GM18520 (cell line): Measurements from ENCODE around the gene CCSER1.
A peak's percentile ranks its signal among the peaks of the same experiment; 100 is the strongest.

Experiments
- ATAC-seq: cut with Tn5 transposase; IDR thresholded peaks from one replicate; pipeline ENCODE4 v1.9.1; 2021; ENCODE audit not compliant: unreplicated experiment

CCSER1 gene

DNA sequence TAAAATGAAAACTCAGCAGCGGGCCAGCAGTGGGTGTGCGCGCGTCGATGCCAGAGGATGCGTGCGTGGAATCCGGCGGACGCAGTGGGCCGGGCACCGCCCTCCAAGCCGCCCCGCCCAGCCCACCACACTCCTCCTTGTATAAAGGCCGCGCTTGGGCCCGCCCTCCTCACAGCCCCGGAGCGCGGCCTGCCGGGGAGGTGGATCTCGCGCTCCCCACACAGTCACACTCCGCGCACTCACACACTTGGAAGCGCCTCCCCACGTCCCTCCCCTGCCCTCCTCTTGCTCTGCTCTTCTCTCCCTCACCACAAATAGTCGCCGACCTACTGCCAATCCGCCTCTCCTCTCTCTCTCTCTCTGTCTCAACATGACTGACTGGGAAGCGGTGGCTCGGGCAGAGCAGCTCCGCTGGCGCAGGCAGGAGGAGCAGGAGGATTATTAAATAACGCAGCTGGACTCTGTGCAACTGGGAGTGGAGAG, at the start of gene CCSER1:
CCSER1 (plus strand) TSS at position 172 of the 483 bp plus-strand sequence.
- no peak for ATAC-seq

DNA sequence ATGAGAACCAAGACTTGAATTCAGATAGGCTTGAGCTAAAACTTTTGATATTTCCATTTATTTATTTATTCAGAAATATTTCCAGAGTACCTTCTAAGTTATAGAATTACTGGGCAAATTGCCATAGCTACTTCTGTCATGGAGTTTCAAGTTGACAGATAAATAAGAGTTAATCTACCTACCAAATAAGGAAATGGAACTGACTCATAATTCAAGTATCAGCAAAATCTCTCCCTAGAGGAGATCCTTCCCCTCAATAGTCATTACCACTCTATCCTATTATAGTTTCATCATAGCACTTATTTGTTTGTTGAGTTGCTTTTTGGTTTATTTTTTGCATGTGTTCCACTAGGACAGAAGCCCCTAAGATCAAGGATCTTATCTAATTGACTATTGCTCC, 48.8 kb upstream of the CCSER1 start:
- ATAC-seq, result no peak

DNA sequence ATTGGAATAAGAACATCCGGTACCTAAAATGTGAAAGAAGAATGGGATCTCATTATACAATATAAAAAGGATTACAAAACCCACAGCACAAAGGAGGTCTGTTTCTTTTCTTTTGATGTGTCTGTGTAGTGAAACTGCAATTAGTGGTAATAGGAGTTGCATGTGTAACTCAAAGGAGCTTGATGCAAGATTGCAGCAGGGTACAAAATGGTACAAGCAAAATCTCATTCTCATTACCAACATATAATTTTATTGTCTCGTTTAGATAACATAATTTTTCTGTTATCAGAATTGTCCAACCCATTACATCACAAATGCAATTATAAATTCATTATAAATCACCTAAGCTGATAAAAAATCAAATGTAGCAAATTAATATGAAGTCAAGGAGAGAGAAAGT, 47.1 kb upstream of the CCSER1 start:
- no peak for ATAC-seq

DNA sequence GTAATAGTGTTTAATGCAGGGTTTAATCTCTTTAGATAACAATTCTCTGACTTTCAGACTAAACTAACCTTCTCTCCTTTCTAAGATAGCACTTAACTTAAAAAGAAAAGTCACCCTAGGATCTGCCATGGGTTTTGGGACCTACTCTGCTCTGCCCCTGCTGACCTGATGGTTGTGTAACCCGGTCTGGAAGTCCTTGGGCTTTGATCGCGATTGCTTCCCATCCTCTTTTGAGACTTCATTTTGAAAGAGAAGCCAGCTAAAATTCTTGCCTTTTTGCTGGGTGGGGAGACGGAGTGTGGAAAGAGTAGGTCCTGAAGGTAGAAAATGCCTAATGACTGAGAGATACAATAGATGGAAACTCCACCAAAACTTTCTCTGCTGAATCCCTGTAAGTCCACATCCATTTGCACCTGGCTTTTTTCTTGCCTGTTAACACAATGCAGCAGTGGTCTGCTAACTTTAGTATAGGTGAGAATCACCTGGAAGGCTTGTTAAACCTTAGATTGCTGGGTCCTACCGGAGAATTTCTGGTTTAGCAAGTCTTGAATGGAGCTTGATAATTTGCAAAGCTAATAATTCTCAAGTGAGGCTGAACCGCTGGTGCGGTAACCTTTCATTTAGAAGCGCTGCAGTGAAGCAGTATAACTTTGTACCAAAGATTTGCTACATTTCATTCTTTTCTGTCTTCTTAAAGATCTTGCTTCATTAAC, 45.6 kb upstream of the CCSER1 start:
- no peak for ATAC-seq

DNA sequence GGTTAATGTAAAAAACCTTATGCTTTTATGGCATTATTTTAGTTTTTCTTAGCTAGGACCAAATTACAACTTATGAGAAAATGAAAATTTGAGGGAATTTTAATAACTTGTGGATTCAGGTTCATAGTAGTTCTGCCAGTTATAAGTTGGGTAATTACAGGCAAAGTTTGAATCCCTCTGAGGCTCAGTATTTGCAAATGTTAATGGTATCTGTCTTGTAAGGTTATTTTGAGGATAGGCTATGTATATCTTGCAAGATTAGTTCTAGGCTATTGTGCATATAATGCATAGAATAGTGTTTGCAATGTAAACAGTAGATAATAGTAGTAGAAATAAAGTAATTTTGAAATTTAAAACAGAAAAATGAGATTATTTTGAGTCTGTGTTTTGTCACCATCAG, 44.7 kb upstream of the CCSER1 start:
- ATAC-seq, result no peak

DNA sequence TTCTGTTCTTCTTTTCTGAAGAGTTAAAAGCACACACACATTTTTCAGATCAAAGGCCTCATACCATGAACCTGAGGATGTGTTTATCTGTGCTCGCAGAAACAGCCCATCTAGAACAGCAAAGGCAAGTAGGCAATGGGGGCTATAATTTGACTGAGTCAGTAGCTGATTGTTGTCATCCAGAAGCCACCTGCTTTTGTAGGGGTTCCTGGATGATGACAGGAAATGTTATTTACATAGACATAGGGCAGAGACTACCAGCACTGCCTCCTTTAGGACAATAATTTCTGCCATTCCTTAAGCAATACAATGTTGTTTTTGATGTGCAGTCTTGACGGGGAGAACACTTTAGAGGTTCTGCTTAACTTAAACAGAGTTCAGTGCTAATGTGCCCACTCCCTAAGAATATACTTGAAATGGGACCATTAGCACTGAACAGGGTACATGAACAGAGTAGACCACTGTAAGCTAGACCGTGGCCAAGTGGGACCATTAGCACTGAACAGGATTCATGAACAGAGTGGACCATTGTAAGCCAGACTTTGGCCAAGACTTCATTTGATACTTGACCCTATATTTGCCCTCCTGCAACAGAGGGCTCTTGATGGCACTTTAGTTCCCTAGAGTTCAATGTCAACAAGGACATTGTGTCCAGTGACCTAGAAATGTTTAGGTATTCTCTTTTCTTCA, 42.8 kb upstream of the CCSER1 start:
- ATAC-seq, result no peak

DNA sequence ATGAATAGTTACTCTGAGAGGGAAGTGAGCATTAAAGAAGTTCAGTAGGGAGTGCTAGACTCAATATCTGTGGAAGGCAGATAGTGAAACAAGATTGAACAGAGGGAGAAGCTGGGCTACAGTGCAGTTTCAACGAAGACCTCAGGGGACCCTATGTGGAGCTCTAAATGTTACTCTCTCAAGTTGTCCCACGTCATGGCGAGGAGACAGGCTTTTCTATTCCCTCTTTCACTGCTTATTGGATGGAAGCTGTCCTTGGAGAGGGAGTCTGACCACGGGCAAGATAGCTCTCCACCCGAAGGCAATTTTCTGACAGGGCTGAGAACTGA, 42.3 kb upstream of the CCSER1 start:
- ATAC-seq, result no peak

DNA sequence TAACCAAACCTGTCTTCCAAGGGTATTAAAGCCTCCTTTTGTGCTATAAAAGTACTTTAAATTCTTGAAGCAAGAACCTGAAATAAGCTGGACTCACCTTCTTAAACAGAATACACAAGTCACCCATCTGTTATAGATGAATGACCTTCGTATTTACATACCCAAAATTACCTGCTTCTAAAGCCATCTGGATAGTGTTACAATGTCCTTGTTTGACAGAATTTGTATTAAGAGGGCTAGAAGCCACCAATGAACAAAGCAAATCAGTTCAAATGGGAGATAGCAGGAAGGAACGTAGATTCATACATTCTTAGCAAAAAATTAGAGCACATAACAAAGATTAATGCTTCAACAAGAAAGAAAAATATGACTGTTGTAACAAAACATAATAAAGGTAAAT, 33.7 kb upstream of the CCSER1 start:
- ATAC-seq, result no peak

DNA sequence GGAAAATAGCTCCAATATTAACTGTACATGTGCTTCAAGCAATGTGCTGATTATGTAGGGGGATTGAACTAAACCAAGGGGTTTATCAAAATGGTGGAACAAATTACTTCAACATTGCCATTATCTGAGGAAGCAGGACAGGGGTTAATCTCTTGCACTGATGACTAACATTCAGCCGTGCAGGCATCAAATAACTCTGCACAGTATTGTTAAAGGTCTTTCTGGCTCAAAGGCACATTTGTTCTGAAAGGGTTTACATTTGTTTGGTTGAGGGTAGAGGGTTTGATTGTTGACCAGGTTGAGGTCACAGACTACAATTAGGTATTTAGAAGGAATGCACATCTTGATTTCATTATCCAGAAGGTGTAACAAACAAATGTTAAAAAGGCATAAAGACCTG, 32.2 kb upstream of the CCSER1 start:
- ATAC-seq, result no peak

DNA sequence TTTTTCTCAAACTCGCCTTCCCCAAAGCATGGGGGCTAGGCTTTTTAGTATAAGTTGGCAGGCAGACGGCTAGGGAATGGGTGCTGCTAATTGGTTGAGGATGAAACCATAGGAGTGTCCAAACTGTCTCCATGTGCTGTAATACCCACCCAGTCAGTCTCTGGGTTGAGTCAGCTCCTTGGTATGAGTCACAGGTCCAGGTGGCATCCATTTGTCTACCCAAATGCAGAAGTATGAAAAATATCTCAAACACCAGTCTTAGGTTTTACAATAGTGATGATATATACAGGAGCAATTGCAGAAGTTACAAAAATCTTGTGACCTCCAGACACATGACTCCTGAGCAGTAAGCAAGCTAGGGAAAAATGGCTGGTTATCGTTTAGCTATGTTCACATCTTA, 27.4 kb upstream of the CCSER1 start:
- peak; percentile 57 for ATAC-seq

DNA sequence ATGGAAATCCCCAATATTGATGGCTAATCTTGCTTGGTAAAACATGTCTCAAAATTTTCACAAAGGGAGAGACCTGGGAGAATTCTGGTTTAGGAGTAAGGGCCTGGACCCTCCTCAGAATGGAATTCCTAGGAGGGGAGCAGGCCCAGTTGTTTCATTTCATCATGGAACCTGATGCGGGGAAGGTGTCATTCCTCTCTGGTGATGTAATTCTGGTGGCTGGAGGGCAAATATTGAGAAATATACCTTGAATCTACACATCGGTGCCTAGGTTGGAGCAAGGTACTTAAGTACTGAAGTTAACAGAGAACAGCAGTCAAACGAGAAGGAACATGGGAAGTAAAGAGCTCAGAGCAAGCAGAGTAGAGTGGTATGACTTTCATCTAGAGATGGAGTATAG, 23.2 kb upstream of the CCSER1 start:
- no peak for ATAC-seq

DNA sequence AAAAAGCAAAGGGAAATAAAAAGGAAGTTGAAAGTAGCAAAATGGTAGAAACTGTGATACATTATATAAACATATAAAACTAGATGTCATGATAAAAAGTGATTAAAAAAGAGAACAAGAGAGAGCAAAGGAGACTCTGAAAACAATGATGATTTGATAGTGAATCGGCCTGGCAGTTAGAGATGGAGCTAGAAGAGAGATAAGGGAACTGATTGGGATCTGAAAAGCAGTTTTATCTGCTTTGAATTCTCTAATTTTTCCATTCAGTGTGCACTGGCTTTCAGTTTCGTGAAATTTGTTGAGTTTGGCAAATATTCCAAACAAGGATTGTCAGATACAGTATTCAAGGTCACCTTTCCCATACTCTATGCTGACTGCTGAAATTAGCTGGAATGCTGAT, 21.9 kb upstream of the CCSER1 start:
- ATAC-seq, result no peak

DNA sequence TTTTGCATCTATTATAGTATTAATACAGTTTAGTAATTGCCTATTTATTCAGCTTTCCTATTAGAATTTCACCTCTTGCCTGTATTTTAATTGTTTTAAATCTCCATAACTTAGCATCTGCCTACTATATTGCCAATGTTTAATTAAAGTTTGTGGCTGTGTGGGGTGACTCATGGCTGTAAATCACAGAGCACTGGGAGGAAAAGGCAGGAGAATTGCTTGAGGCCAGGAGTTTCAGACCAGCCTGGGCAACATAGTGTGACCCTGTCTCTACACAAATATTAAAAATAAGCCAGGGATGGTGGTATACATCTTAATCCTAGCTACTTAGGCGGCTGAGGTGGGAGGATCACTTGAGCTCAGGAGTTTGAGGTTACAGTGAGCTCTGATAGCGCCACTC, 14.5 kb upstream of the CCSER1 start:
- ATAC-seq, result no peak

DNA sequence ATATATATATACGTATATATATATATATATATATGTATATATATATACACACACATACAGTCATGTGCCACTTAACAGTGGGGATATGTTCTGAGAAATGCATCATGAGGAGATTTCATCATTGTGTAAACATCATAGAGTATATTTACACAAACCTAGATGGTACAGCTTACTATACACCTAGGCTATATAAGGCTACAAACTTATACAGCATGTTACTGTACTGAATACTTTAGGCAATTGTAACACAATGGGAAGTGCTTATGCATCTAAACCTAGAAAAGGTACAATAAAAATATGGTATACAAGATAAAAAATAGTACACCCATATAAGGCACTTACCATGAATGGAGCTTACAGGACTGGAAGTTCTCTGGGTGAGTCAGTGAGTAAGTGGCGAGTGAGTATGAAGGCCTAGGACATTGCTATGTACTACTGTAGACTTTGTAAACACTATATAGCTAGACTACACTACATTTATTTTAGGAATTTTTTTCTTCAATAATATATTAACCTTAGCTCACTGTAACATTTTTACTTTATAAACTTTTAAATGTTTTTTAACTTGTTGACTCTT, 13.2 kb upstream of the CCSER1 start:
- no peak for ATAC-seq

DNA sequence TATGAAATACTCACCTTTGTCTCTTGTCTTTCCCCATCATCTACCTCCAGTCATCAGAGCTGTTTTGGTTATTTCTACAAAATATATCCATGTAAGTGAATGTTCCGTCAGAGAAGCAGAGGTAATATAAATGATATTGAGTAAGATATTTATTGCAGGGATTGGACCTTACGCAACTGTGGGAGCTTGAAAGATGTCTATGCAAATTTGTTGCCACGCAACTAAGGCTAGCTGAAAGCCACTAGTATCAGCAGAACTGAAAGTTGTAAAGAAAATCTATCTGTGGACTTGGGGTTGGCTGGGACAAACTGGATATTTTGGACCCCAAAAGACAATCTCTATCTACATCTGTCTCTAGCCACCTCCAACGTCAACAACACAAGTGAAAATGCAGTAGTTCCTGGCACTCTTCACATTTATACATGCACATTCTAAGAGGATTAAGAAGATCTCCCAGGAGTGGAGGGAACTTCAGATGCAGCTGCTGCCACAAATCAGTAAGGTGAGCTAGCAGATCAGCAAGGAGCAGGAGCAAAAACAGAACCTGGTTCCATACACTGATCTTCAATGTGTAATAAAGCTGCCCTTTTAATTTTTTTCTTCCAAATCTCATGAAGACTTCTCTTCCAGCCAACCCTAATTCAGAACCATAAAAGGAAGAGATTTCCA, 8.5 kb upstream of the CCSER1 start:
- peak; percentile 69 for ATAC-seq

DNA sequence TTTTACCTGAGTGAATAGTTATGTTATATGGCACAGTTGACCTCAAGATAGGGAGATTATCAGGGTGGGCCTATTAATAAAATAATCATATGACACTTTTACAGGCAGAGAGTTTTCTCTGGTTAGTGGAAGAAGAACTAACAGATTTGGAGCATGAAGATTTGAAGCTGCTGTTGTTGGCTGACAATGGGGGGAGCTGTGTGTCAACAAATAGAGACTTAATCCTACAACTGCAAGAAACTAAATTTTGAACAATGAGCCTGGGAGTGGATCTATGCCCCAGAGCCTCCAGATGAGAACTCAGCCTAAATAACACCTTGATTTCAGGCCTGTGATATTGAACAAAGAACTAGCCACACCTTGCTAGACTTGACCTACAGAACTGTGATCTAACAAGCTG, 7.2 kb upstream of the CCSER1 start:
- no peak for ATAC-seq

DNA sequence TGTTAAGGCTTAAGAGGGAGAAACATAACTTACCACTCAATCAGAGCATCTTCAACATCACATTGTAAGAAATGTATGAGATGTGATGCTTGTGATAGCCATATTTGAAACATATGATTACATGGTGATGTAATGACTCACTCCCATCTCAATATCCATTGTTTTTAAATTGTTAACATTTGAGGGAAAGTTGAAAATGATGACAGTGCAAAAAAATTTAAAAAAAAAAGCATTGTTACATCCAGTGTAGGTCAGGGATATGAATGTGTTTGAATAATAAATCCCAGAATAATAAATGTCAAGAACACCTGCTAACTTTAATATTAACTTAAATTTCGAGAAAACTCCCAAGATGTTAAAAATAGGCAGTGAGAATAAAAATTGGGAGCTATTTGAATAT, 6.4 kb upstream of the CCSER1 start:
- ATAC-seq, result no peak

DNA sequence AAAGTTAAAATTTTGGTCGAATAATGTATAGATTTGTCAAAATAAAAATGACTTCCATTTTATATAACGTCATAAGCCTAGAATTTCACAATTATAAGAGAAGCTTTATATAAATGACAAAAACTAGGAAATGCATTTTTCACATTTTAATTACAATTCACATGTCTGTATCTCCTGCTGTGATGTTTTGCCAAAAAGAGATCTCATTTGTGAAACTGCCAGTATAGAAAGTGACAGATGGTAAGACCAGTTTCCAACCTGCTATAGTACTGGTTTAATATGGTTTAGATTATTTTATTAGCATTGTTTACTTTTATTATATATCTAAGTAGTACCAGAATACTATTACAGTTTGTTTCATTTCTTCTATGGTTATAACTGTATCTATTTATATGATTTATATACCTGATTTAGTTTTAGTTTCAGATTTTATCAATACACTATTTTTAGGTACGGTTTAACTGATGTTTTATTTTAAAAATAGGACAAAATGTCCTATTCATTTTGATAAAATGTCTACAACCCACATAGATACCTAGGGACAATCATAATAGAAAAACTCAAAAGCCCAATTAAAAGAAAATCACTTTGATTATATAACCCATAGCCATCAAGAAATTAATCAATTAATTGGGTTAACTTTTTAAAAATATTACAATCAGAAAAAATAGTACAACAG, 5.4 kb upstream of the CCSER1 start:
- ATAC-seq, result no peak

DNA sequence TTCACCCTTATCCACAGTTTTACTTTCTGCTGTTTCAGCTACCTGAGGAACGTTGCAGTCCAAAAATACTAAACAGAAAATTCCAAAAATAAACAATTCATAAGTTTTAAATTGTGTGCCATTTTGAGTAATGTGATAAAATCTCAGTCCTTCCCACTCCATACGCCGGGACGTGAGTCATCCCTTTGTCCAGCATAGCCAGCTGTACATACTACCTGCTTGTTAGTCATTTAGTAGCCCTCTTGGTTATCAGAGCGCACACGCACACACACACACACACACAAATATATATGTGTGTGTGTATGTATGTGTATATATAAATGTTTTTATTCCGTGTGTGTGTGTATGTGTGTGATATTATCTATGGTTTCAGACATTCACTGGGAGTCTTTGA, 4.8 kb upstream of the CCSER1 start:
- ATAC-seq, result no peak

DNA sequence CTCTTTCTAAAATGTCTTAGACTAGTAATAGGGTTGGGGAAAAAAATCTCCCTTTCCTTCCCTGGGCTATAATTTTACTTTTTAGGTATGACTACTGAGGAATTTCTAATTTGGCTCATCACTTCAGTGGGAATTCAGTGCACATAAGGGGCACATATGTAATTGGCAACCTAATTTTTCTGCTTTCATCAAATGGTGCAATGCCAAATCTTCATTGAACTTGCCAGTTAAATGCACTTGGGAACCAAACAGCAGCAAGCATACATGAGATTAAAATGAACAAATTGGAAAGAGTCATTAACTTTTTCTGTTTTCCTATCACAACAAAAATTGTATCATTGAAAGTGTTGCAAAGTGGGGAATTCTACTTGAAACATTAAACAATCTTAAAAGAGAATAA, 2.9 kb upstream of the CCSER1 start:
- no peak for ATAC-seq

DNA sequence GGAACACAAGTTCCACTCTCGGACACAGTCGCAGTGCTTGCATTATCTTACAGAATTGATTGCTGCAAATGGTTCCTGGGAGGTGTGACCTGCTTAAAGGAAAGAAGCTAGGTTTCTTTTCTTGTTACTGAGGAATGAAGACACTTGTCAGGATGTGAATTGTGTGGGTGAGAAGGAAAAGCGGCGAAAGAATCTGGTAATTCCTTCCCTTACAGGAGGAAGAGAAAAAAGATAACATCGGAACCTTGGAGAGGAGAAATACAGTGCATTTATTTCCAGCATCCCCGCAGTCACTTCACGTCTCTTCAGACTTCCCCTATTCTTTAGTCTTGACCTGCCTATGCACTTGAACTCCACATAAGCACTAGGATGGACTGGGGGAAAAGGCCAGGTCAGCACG, 389 bp upstream of the CCSER1 start:
- no peak for ATAC-seq
